Liver (tissue), 3 donors: ENCODE data around the gene CD34.

Experiments
- ATF3 ChIP-seq: IDR thresholded peaks from 2 replicates; pipeline ENCODE4 v1.6.1; 2016; ENCODE audit warnings: antibody characterized with exemption
- EGR1 ChIP-seq, 2 donors: IDR thresholded peaks; 2 replicates each; pipeline ENCODE4 v1.6.1; 2016 to 2018; ENCODE audit warnings: antibody characterized with exemption in 2 of 2, low read depth in 2 of 2
- JUND ChIP-seq, 2 donors: IDR thresholded peaks; 2 replicates each; pipeline ENCODE4 v1.6.1; 2016; ENCODE audit warnings: antibody characterized with exemption in 2 of 2
- MAX ChIP-seq: IDR thresholded peaks from 2 replicates; pipeline ENCODE4 v1.6.1; 2016; ENCODE audit warnings: antibody characterized with exemption
- RAD21 ChIP-seq, 2 donors: IDR thresholded peaks; 2 replicates each; pipeline ENCODE4 v1.6.1; 2016; ENCODE audit warnings: antibody characterized with exemption in 2 of 2, mild to moderate bottlenecking in 2 of 2
- RXRA ChIP-seq, 2 donors: IDR thresholded peaks; 2 replicates each; pipeline ENCODE4 v1.6.1; 2017 to 2018; ENCODE audit warnings: antibody characterized with exemption in 2 of 2, mild to moderate bottlenecking in 1 of 2
- SP1 ChIP-seq: IDR thresholded peaks from 2 replicates; pipeline ENCODE4 v1.6.1; 2018; ENCODE audit warnings: antibody characterized with exemption, mild to moderate bottlenecking
- TAF1 ChIP-seq: conservative IDR thresholded peaks from 2 replicates; pipeline ENCODE4 v1.6.1; 2016; ENCODE audit warnings: antibody characterized with exemption, mild to moderate bottlenecking
- TF ChIP-seq, protein P1 (sequence below): fragments of 150-350 bp; IDR thresholded peaks from 2 replicates; pipeline ENCODE4 v1.5.1; 2017; ENCODE audit warnings: improper control_type of control experiment, low read depth, low read length; ENCODE audit not compliant: missing input control
- TF ChIP-seq, protein P2 (sequence below): IDR thresholded peaks from 2 replicates; pipeline ENCODE4 v1.6.1; 2016; ENCODE audit warnings: antibody characterized with exemption, mild to moderate bottlenecking
- donor health status: healthy.
- donor health status: healthy.

DNA sequence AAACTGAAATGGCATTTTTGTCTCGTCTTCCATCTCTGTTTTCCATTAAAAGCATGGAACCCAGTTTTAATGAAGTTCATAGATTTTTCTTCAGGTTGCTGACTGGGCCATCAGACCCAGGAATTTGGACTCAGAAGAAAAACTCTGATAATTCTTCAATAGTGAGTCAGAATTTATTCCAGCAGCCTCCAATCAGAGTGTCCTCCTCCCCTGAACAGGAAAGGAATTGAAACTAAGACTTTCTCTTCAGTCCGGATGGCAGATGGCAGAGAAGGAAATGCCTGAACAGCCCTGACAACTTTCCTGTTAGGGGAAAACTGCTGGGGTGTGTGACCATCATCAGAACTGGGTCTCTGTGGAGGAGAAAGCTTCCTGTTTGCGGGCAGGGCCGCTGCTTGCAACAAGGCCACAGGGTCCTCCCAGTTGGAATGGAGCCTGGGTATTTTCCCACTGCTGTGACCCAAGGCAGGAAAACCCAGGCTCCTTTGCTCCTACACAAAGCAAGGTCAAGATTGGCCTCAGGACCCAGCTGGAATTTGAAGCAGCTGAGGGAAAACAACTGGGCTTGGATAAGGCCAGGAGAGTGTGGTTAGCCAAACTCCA lies 20.7 kb downstream of the CD34 start:
- peak in 1 of 2 donors; percentile 50 for TF ChIP-seq JUND (IDR thresholded peaks at IDR 0.05)
- TF ChIP-seq EGR1 (IDR thresholded peaks at IDR 0.05; ENCODE audit: low read depth in 2 of 2): no peak
- TF ChIP-seq, protein P1, sequence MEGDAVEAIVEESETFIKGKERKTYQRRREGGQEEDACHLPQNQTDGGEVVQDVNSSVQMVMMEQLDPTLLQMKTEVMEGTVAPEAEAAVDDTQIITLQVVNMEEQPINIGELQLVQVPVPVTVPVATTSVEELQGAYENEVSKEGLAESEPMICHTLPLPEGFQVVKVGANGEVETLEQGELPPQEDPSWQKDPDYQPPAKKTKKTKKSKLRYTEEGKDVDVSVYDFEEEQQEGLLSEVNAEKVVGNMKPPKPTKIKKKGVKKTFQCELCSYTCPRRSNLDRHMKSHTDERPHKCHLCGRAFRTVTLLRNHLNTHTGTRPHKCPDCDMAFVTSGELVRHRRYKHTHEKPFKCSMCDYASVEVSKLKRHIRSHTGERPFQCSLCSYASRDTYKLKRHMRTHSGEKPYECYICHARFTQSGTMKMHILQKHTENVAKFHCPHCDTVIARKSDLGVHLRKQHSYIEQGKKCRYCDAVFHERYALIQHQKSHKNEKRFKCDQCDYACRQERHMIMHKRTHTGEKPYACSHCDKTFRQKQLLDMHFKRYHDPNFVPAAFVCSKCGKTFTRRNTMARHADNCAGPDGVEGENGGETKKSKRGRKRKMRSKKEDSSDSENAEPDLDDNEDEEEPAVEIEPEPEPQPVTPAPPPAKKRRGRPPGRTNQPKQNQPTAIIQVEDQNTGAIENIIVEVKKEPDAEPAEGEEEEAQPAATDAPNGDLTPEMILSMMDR: no peak
- TF ChIP-seq SP1: peak; percentile 68
- TF ChIP-seq, protein P2, sequence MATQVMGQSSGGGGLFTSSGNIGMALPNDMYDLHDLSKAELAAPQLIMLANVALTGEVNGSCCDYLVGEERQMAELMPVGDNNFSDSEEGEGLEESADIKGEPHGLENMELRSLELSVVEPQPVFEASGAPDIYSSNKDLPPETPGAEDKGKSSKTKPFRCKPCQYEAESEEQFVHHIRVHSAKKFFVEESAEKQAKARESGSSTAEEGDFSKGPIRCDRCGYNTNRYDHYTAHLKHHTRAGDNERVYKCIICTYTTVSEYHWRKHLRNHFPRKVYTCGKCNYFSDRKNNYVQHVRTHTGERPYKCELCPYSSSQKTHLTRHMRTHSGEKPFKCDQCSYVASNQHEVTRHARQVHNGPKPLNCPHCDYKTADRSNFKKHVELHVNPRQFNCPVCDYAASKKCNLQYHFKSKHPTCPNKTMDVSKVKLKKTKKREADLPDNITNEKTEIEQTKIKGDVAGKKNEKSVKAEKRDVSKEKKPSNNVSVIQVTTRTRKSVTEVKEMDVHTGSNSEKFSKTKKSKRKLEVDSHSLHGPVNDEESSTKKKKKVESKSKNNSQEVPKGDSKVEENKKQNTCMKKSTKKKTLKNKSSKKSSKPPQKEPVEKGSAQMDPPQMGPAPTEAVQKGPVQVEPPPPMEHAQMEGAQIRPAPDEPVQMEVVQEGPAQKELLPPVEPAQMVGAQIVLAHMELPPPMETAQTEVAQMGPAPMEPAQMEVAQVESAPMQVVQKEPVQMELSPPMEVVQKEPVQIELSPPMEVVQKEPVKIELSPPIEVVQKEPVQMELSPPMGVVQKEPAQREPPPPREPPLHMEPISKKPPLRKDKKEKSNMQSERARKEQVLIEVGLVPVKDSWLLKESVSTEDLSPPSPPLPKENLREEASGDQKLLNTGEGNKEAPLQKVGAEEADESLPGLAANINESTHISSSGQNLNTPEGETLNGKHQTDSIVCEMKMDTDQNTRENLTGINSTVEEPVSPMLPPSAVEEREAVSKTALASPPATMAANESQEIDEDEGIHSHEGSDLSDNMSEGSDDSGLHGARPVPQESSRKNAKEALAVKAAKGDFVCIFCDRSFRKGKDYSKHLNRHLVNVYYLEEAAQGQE: peak; percentile 61
- no peak for TF ChIP-seq TAF1
- peak; percentile 49 for TF ChIP-seq MAX
- TF ChIP-seq ATF3: no peak
- TF ChIP-seq RAD21 (IDR thresholded peaks at IDR 0.05): peak in 1 of 2 donors; percentile 48
- peak; percentile 37 to 39 for TF ChIP-seq RXRA (IDR thresholded peaks at IDR 0.05)
